H1 (cell line): Measurements from ENCODE around the gene LKAAEAR1. TPM values are rescaled to one million over a fixed set of nuclear protein-coding genes. Genes with fewer than 3 reads are reported as not detected.

ENCODE experiments used
- CTCF ChIA-PET: fragments of 300-600 bp; sonication (Branson Sonifier 250); formaldehyde crosslinking; loops from one replicate; lab custom pipeline; 2021; ENCODE audit not compliant: partially characterized antibody; lab: Charles Lee
- POLR2A ChIA-PET: fragments of 300-600 bp; sonication (Branson Sonifier 250); formaldehyde crosslinking; loops from one replicate; lab custom pipeline; 2021; ENCODE audit warnings: inconsistent platforms; ENCODE audit not compliant: partially characterized antibody; lab: Charles Lee
- DNase-seq, 2 experiments: peaks; one replicate each; pipeline versions ENCODE4 v3.0.0 to v3.0.0-alpha.2; 2010 to 2022; ENCODE audit warnings: low spot score in 2 of 2, low read depth in 1 of 2, mixed read lengths in 1 of 2
- FAIRE-seq: peaks from 2 replicates; lab custom pipeline; 2011; peaks lifted over from hg19 to GRCh38; lab: Jason Lieb, UNC
- H2AFZ ChIP-seq: 2 replicates; pipeline ENCODE4 v1.8.1; 2012; ENCODE audit warnings: low read length, inconsistent platforms
- H2AK5ac ChIP-seq: 2 replicates; pipeline ENCODE4 v1.6.1; 2013; ENCODE audit warnings: low read depth, low read length
- H2BK120ac ChIP-seq: replicated peaks from 2 replicates; pipeline ENCODE3; 2013; ENCODE audit warnings: low read depth, low read length, inconsistent platforms
- H2BK12ac ChIP-seq: 2 replicates; pipeline ENCODE4 v1.6.1; 2013; ENCODE audit warnings: low read depth, low read length
- H2BK15ac ChIP-seq: 2 replicates; pipeline ENCODE4 v1.6.1; 2013; ENCODE audit warnings: low read length
- H2BK20ac ChIP-seq: 2 replicates; pipeline ENCODE4 v1.6.1; 2013; ENCODE audit warnings: low read length
- H2BK5ac ChIP-seq: 2 replicates; pipeline ENCODE4 v1.6.1; 2013; ENCODE audit warnings: low read depth, low read length
- H3K14ac ChIP-seq: 2 replicates; pipeline ENCODE4 v1.6.1; 2013; ENCODE audit warnings: inconsistent platforms; ENCODE audit not compliant: insufficient read length
- H3K18ac ChIP-seq: 2 replicates; pipeline ENCODE4 v1.6.1; 2013; ENCODE audit warnings: low read length; ENCODE audit errors: extremely low read depth
- H3K23ac ChIP-seq: 2 replicates; pipeline ENCODE4 v1.6.1; 2013; ENCODE audit warnings: inconsistent platforms; ENCODE audit not compliant: insufficient read length
- H3K23me2 ChIP-seq: 2 replicates; pipeline ENCODE4 v1.6.1; 2013; ENCODE audit warnings: low read depth, low read length
- H3K27ac ChIP-seq: 2 replicates; pipeline ENCODE4 v1.6.1; 2011; ENCODE audit warnings: low read depth, low read length, inconsistent platforms
- H3K27me3 ChIP-seq, 4 experiments: replicated peaks in 1 of 4; 1 replicate in 1 of 4; 2 replicates in 3 of 4; pipeline versions ENCODE4 v1.6.1 to v1.8.1; 2011 to 2013; ENCODE audit warnings: low read length in 3 of 4, mild to moderate bottlenecking in 3 of 4, inconsistent platforms in 2 of 4, mixed read lengths in 2 of 4, moderate library complexity in 1 of 4; ENCODE audit not compliant: control insufficient read depth in 3 of 4, insufficient read depth in 3 of 4; ENCODE audit errors: extremely low read depth in 1 of 4
- H3K36me3 ChIP-seq, 4 experiments: 2 replicates each; pipeline versions ENCODE4 v1.6.1 to v1.8.1; 2011 to 2013; ENCODE audit warnings: mild to moderate bottlenecking in 4 of 4, low read length in 3 of 4, moderate library complexity in 2 of 4, control low read depth in 1 of 4, inconsistent platforms in 1 of 4; ENCODE audit not compliant: insufficient read depth in 4 of 4, control insufficient read depth in 2 of 4
- H3K4ac ChIP-seq: replicated peaks from 2 replicates; pipeline ENCODE3; 2013; ENCODE audit warnings: low read length, low read depth, mixed read lengths, inconsistent platforms; ENCODE audit not compliant: insufficient read length
- H3K4me1 ChIP-seq, 4 experiments: replicated peaks in 1 of 4; 1 replicate in 1 of 4; 2 replicates in 3 of 4; pipeline versions ENCODE4 v1.6.1 to v1.8.1; 2011 to 2013; ENCODE audit warnings: low read length in 3 of 4, inconsistent platforms in 2 of 4, mixed read lengths in 1 of 4; ENCODE audit not compliant: insufficient read depth in 4 of 4, control insufficient read depth in 3 of 4
- H3K4me2 ChIP-seq, 2 experiments: 2 replicates each; pipeline versions ENCODE4 v1.6.1 to v1.8.1; 2011 to 2013; ENCODE audit warnings: low read depth in 2 of 2, low read length in 2 of 2, control low read depth in 1 of 2, inconsistent platforms in 1 of 2, mild to moderate bottlenecking in 1 of 2; ENCODE audit not compliant: insufficient read depth in 1 of 2
- H3K4me3 ChIP-seq, 4 experiments: fragments of 200-600, 300-600 bp in 1 of 4; sonication (generic), shearing (Covaris generic), sonication (Bioruptor Twin) in 1 of 4; 2 replicates each; pipeline versions ENCODE4 v1.5.1 to v1.8.1; 2011 to 2016; ENCODE audit warnings: low read length in 4 of 4, low read depth in 3 of 4, control low read depth in 2 of 4, inconsistent platforms in 2 of 4, mild to moderate bottlenecking in 2 of 4, mixed read lengths in 1 of 4, moderate library complexity in 1 of 4; ENCODE audit not compliant: insufficient read depth in 2 of 4; ENCODE audit errors: extremely low read depth in 1 of 4
- H3K56ac ChIP-seq: replicated peaks from 2 replicates; pipeline ENCODE3; 2013; ENCODE audit warnings: low read depth, mild to moderate bottlenecking, mixed read lengths, low read length, inconsistent platforms; ENCODE audit not compliant: insufficient read length
- H3K79me1 ChIP-seq: 2 replicates; pipeline ENCODE4 v1.6.1; 2013; ENCODE audit warnings: low read depth, low read length, control low read depth
- H3K79me2 ChIP-seq, 2 experiments: 2 replicates each; pipeline versions ENCODE4 v1.6.1 to v1.8.1; 2012 to 2013; ENCODE audit warnings: low read length in 2 of 2, mild to moderate bottlenecking in 2 of 2, inconsistent platforms in 1 of 2; ENCODE audit not compliant: insufficient read depth in 2 of 2, control insufficient read depth in 1 of 2
- H3K9ac ChIP-seq, 4 experiments: replicated peaks in 1 of 4; 1 replicate in 1 of 4; 2 replicates in 3 of 4; pipeline versions ENCODE4 v1.6.1 to v1.8.1; 2011 to 2013; ENCODE audit warnings: low read depth in 3 of 4, low read length in 3 of 4, control low read depth in 2 of 4, mild to moderate bottlenecking in 2 of 4, moderate library complexity in 2 of 4, inconsistent platforms in 1 of 4; ENCODE audit errors: extremely low read depth in 1 of 4
- H3K9me3 ChIP-seq, 2 experiments: 2 replicates each; pipeline versions ENCODE4 v1.6.1 to v1.8.1; 2012 to 2013; ENCODE audit warnings: mild to moderate bottlenecking in 2 of 2, moderate library complexity in 2 of 2, control low read depth in 1 of 2, inconsistent platforms in 1 of 2, low read depth in 1 of 2, low read length in 1 of 2, mixed read lengths in 1 of 2; ENCODE audit not compliant: insufficient read depth in 2 of 2
- H4K20me1 ChIP-seq, 2 experiments: replicated peaks in 1 of 2; 2 replicates each; pipeline versions ENCODE3 to v1.8.1; 2011 to 2013; ENCODE audit warnings: inconsistent platforms in 2 of 2, low read length in 2 of 2, mild to moderate bottlenecking in 1 of 2; ENCODE audit not compliant: insufficient read depth in 2 of 2, control insufficient read depth in 1 of 2
- H4K5ac ChIP-seq: 2 replicates; pipeline ENCODE4 v1.6.1; 2013; ENCODE audit warnings: low read length, low read depth, mixed read lengths, inconsistent platforms; ENCODE audit not compliant: insufficient read length
- H4K8ac ChIP-seq: 2 replicates; pipeline ENCODE4 v1.8.0; 2013; ENCODE audit warnings: mild to moderate bottlenecking, moderate library complexity, low read length, inconsistent platforms; ENCODE audit not compliant: insufficient read depth; ENCODE audit errors: extremely low read depth
- H4K91ac ChIP-seq: replicated peaks from 2 replicates; pipeline ENCODE3; 2013; ENCODE audit warnings: low read length, mixed read lengths, inconsistent platforms; ENCODE audit not compliant: insufficient read length
- WGBS, 2 experiments: shearing (Covaris generic) in 1 of 2; methylation state at CpG; one replicate each; pipeline versions ENCODE4 v1.1.6 to v1.1.7; 2013 to 2015; ENCODE audit warnings: low lambda C conversion rate in 2 of 2, mixed read lengths in 2 of 2, inconsistent platforms in 1 of 2, low coverage in 1 of 2, missing lambda C conversion rate in 1 of 2; ENCODE audit not compliant: insufficient replicate concordance in 2 of 2, insufficient coverage in 1 of 2, insufficient read length in 1 of 2; ENCODE audit errors: extremely low coverage in 1 of 2, missing lambda C conversion rate in 1 of 2; 5-methylcytosine and 5-hydroxymethylcytosine counted together
- polyA plus RNA-seq, 7 experiments: library from polyadenylated mRNA; depleted of rRNA in 3 of 7; stranded (reverse) in 5 of 7; unstranded in 2 of 7; fragments of >200 nt in 5 of 7; fragments of 200-250 nt in 2 of 7; gene quantifications; 1 replicate in 5 of 7; 2 replicates in 1 of 7; 4 replicates in 1 of 7; pipeline versions ENCODE4 v1.2.1 to v1.2.3, GENCODE V29; 2011 to 2013; ENCODE audit warnings: missing spikeins in 2 of 7, mixed read lengths in 2 of 7
- total RNA-seq: library from RNA; stranded (reverse); fragmentation: NEBNext Ultra II Directional; extraction: Animal tissue kit (Norgen Biotek cat#: 25700); gene quantifications from 2 replicates; pipeline ENCODE4 v1.2.1, GENCODE V29; 2021

The LKAAEAR1 gene
- total and polyA plus RNA-seq, 2 of the 8 experiments (the other 6 are each of a cell fraction or from before 2014, with no cell fraction given) = 0.41 to 0.53 TPM

- FAIRE-seq (no peak), DNase-seq (peak in 1 of 2 experiments; percentile 98)
- no peak overlapping the region for H3K14ac ChIP-seq
- 40% methylated on average over 30 of the region's 33 CpGs; no CpG with 5 or more reads in 1 of the 2 experiments for WGBS, 2 experiments
- no peak overlapping the region; the same call in 1 of the 2 replicates for H2BK12ac ChIP-seq
- H3K4me2 ChIP-seq = peak overlapping the region in 1 of 2 experiments; percentile 57; a peak in 1 of 4 replicates
- peaks cover 0 to 22% (median 14%) of the 10 kb centered on the region in 4 experiments; a peak in 6 of 7 replicates for H3K4me1 ChIP-seq
- H3K27me3 ChIP-seq = peaks cover 0 to 5% (median 2%) of the 10 kb centered on the region in 4 experiments; a peak in 2 of 7 replicates
- no peaks in the 10 kb centered on the region for H4K20me1 ChIP-seq
- H3K9me3 ChIP-seq = no peaks in the 10 kb centered on the region
- 0 out of 2 replicates have a peak overlapping the region, but pooled peaks have one; percentile 19 for H2BK5ac ChIP-seq
- H3K18ac ChIP-seq = peak overlapping the region; percentile 62; the same call in 1 of the 2 replicates
- H2BK20ac ChIP-seq = no peak overlapping the region; the same call in 1 of the 2 replicates
- H3K36me3 ChIP-seq = no peaks in the 10 kb centered on the region
- no peaks in the 10 kb centered on the region; the same call in 1 of the 2 replicates for H3K23me2 ChIP-seq
- no peak overlapping the region for H4K91ac ChIP-seq
- H3K79me2 ChIP-seq = no peaks in the 10 kb centered on the region
- H4K8ac ChIP-seq = peak overlapping the region; percentile 88
- H3K23ac ChIP-seq = no peak overlapping the region
- no peaks in the 10 kb centered on the region for H3K79me1 ChIP-seq
- H4K5ac ChIP-seq = no peak overlapping the region
- peak overlapping the region in 1 of 4 experiments; percentile 7; a peak in 1 of 8 replicates for H3K4me3 ChIP-seq
- H3K4ac ChIP-seq = peak overlapping the region; percentile 93
- H2BK15ac ChIP-seq = peak overlapping the region; percentile 98; the same call in 1 of the 2 replicates
- ChIA-PET CTCF (interaction anchor here (0.6 to 15.0 kb wide), 21 partner anchors 8 to 519 kb away, joined by 3 to 139 read pairs (median 4); partner anchors contain the start of genes C20orf204, LKAAEAR1, OPRL1 and RGS19), POLR2A (interaction anchor here (1.7 to 1.8 kb wide), 2 partner anchors 13 to 18 kb away, joined by 8 to 9 read pairs; no protein-coding TSS in a partner anchor)
- no peak overlapping the region for H2AK5ac ChIP-seq
- no peak overlapping the region for H3K56ac ChIP-seq
- no peak overlapping the region for H2AFZ ChIP-seq
- H3K27ac ChIP-seq = no peak overlapping the region
- no peak overlapping the region for H3K9ac ChIP-seq
- no peak overlapping the region for H2BK120ac ChIP-seq
Measured at GRCh38 chr20:64057628-64058498, 26.3 kb downstream of the LKAAEAR1 start.
